Endothelial cell (in vitro differentiated cells): ENCODE measurements around the gene TMEM135. TPM values are rescaled to one million over a fixed set of nuclear protein-coding genes. Genes with fewer than 3 reads are reported as not detected.

Experiments
- DNase-seq: peaks from one replicate; pipeline ENCODE4 v3.0.0; 2021; ENCODE audit warnings: low spot score
- H3K27ac Mint-ChIP-seq: one replicate; pipeline ENCODE4 v1.8.0; 2021; ENCODE audit warnings: mixed read lengths, inconsistent platforms; ENCODE audit not compliant: unreplicated experiment
- H3K27me3 Mint-ChIP-seq: one replicate; pipeline ENCODE4 v1.8.0; 2021; ENCODE audit warnings: mild to moderate bottlenecking, moderate library complexity, mixed read lengths, inconsistent platforms; ENCODE audit not compliant: unreplicated experiment
- H3K36me3 Mint-ChIP-seq: one replicate; pipeline ENCODE4 v1.8.0; 2021; ENCODE audit warnings: mild to moderate bottlenecking, low read depth, mixed read lengths, inconsistent platforms; ENCODE audit not compliant: unreplicated experiment
- H3K4me1 Mint-ChIP-seq: one replicate; pipeline ENCODE4 v1.8.0; 2021; ENCODE audit warnings: mild to moderate bottlenecking, mixed read lengths, inconsistent platforms; ENCODE audit not compliant: unreplicated experiment
- H3K4me3 Mint-ChIP-seq: one replicate; pipeline ENCODE4 v1.8.0; 2021; ENCODE audit warnings: mild to moderate bottlenecking, mixed read lengths, inconsistent platforms; ENCODE audit not compliant: unreplicated experiment
- H3K9me3 Mint-ChIP-seq: one replicate; pipeline ENCODE4 v1.8.0; 2021; ENCODE audit warnings: mixed read lengths, inconsistent platforms; ENCODE audit not compliant: unreplicated experiment
- CTCF ChIP-seq: fragments of 200-600 bp; sonication (generic); IDR thresholded peaks from one replicate; pipeline ENCODE4 v1.5.0; 2021; ENCODE audit warnings: antibody characterized with exemption; ENCODE audit not compliant: unreplicated experiment
- total RNA-seq: library from RNA; stranded (reverse); fragmentation: NEBNext Ultra II Directional; extraction: Animal tissue kit (Norgen Biotek cat#: 25700); gene quantifications from one replicate; pipeline ENCODE4 v1.2.1, GENCODE V29; 2021; ENCODE audit not compliant: unreplicated experiment

TMEM135 gene
- total RNA-seq, 1 donor from 2014 or later, result 49.7 TPM

GRCh38 chr11:87368858-87369480 is 331.2 kb downstream of the TMEM135 start:
- Mint-ChIP-seq H3K9me3 (no peaks in the 10 kb centered on the region), H3K27me3 (no peaks in the 10 kb centered on the region), H3K27ac (peak overlapping the region; percentile 100), H3K4me3 (peak overlapping the region; percentile 3), H3K36me3 (peaks cover 4% of the 10 kb centered on the region), H3K4me1 (peaks cover 55% of the 10 kb centered on the region)
- no peak for TF ChIP-seq CTCF
- DNase-seq, result peak; percentile 40

- Mint-ChIP-seq H3K27ac (peak overlapping the region; percentile 100), H3K4me3 (no peak overlapping the region), H3K36me3 (peaks cover 6% of the 10 kb centered on the region), H3K4me1 (peaks cover 55% of the 10 kb centered on the region), H3K27me3 (no peaks in the 10 kb centered on the region), H3K9me3 (no peaks in the 10 kb centered on the region)
- no peak for TF ChIP-seq CTCF
- no peak for DNase-seq
Observed at GRCh38 chr11:87369888-87370287, 332.2 kb downstream of the TMEM135 start.

GRCh38 chr11:87372065-87372464 is 334.3 kb downstream of the TMEM135 start:
- no peak for DNase-seq
- Mint-ChIP-seq H3K27me3 (peaks cover 2% of the 10 kb centered on the region), H3K4me1 (peaks cover 48% of the 10 kb centered on the region), H3K36me3 (peaks cover 15% of the 10 kb centered on the region), H3K4me3 (no peak overlapping the region), H3K9me3 (peaks cover 14% of the 10 kb centered on the region), H3K27ac (no peak overlapping the region)
- TF ChIP-seq CTCF, result no peak

Other genes starting within 250 kb of the TMEM135 start
- 4.8 TPM for gene PRSS23, start 237.4 kb upstream of the TMEM135 start, total RNA-seq
- gene FZD4, start 82.5 kb upstream of the TMEM135 start, total RNA-seq, result 71.5 TPM